Thyroid gland (tissue), 4 donors: Measurements from ENCODE around the gene ZC3H18.

Experiments
- CTCF ChIP-seq, 6 experiments: fragments of 200-600 bp in 3 of 6; fragments of 450-650 bp in 3 of 6; sonication (generic) in 3 of 6; IDR thresholded peaks; one replicate each; pipeline ENCODE4 v1.5.1; 2016 to 2019; ENCODE audit warnings: antibody characterized with exemption in 6 of 6, mild to moderate bottlenecking in 2 of 6, inconsistent platforms in 1 of 6, moderate library complexity in 1 of 6
- POLR2A ChIP-seq, 2 donors: fragments of 450-650 bp; IDR thresholded peaks; one replicate each; pipeline ENCODE4 v1.6.1; 2017; ENCODE audit warnings: antibody characterized with exemption in 2 of 2, mild to moderate bottlenecking in 2 of 2, moderate library complexity in 1 of 2

DNA sequence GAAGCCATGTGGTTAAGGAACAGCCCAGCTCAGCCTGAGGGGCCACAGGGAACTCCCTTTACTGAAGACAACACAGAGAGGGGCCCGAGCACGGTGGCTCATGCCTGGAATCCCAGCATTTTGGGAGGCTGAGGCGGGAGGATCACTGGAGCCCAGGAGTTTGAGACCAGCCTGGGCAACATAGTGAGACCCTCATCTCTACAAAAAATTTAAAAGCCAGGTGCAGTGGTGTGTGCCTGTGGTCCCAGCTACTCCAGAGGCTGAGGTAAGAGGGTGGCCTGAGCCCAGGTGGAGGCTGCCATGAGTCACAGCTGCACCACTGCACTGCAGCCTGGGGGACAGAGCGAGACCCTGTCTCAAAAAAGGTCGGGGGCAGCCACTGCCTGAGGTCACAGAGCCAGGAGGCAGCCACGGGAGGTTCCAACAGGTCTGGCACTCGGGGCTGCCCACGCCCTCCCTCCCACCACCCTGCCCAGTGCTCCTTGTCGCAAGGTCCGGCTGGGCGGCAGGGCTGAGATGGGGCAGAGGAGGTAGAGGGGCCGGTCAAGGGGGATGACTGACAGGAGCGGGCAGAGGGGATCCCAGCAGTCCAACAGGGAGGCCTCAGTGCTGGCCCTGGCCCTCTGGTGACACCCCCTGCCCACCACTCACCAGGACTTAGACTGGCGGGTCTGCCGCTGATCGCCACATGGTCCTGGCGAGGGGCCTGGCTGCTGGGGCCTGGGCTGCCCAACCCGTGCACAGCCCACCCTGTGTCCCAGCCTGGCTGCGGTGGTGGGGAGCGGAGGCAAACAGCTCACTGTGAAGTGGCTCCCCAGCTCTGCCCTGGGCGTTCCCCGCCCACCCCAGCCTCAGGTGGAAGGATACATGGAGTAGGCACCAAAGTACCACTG, 77.2 kb downstream of the ZC3H18 start:
- TF ChIP-seq CTCF (IDR thresholded peaks at IDR 0.05) (no peak), POLR2A (IDR thresholded peaks at IDR 0.05) (no peak)
